Stomach (tissue), 4 donors: ENCODE measurements around the gene STK32A.

Source experiments
- CTCF ChIP-seq, 7 experiments: fragments of 450-650 bp in 4 of 7; fragments of 200-600 bp in 3 of 7; sonication (generic) in 3 of 7; IDR thresholded peaks; one replicate each; pipeline ENCODE4 v1.5.1; 2016 to 2019; ENCODE audit warnings: antibody characterized with exemption in 7 of 7, control low read depth in 2 of 7, mild to moderate bottlenecking in 1 of 7
- EP300 ChIP-seq: sonication (generic); formaldehyde crosslinking; IDR thresholded peaks from one replicate; pipeline ENCODE4 v1.6.1; 2017; ENCODE audit warnings: antibody characterized with exemption
- POLR2AphosphoS5 ChIP-seq, 3 donors: sonication (generic); formaldehyde crosslinking; IDR thresholded peaks; one replicate each; pipeline ENCODE4 v1.6.1; 2016; ENCODE audit warnings: antibody characterized with exemption in 3 of 3

- TF ChIP-seq CTCF (IDR thresholded peaks at IDR 0.05) (no peak), EP300 (no peak), POLR2AphosphoS5 (IDR thresholded peaks at IDR 0.05) (no peak)
Measured at GRCh38 chr5:147341345-147341744, 106.5 kb downstream of the STK32A start.
